K562 (cell line): ENCODE results near the gene TJP3. TPM values are rescaled to one million over a fixed set of nuclear protein-coding genes. Genes with fewer than 3 reads are reported as not detected.

Experiments used
- ASH1L ChIP-seq: fragments of 450-650 bp; IDR thresholded peaks from 2 replicates; pipeline ENCODE4 v1.6.1; 2018; ENCODE audit warnings: borderline replicate concordance, mild to moderate bottlenecking, low read depth; ENCODE audit not compliant: partially characterized antibody
- CBX5 ChIP-seq: IDR thresholded peaks from 2 replicates; pipeline ENCODE4 v1.6.1; 2014; ENCODE audit warnings: low read depth, borderline replicate concordance
- CCNT2 ChIP-seq: IDR thresholded peaks from 2 replicates; pipeline ENCODE4 v1.6.1; 2011; ENCODE audit warnings: borderline replicate concordance, low read depth, mild to moderate bottlenecking, moderate library complexity, mixed read lengths, low read length; ENCODE audit not compliant: insufficient read length; ENCODE audit errors: extremely low read depth
- NFXL1 ChIP-seq: fragments of 450-650 bp; formaldehyde crosslinking; IDR thresholded peaks from 2 replicates; pipeline ENCODE4 v1.4.0; 2021; ENCODE audit warnings: mild to moderate bottlenecking
- NR2C2 ChIP-seq, 2 experiments: fragments of 200-800 bp in 1 of 2; sonication (Bioruptor generic) in 1 of 2; sonication (generic) in 1 of 2; formaldehyde crosslinking in 1 of 2; IDR thresholded peaks; 2 replicates each; pipeline versions ENCODE4 v1.6.1 to v1.8.0; 2016 to 2022; ENCODE audit warnings: mild to moderate bottlenecking in 1 of 2, missing compliant biosample characterization in 1 of 2, missing genetic modification characterization in 1 of 2, missing genetic modification reagents in 1 of 2
- PHF21A ChIP-seq: fragments of 450-650 bp; IDR thresholded peaks from 2 replicates; pipeline ENCODE4 v1.6.1; 2017; ENCODE audit warnings: low read depth, borderline replicate concordance
- SMARCA4 ChIP-seq: fragments of 450-650 bp; IDR thresholded peaks from 2 replicates; pipeline ENCODE4 v1.6.1; 2016
- ZFPM2 ChIP-seq: fragments of 250-450 bp; sonication (Bioruptor Pico); IDR thresholded peaks from 2 replicates; pipeline ENCODE4 v1.5.1; 2022; ENCODE audit warnings: mild to moderate bottlenecking
- ZNF232 ChIP-seq: sonication (generic); formaldehyde crosslinking; IDR thresholded peaks from 2 replicates; pipeline ENCODE4 v1.8.0; 2022; ENCODE audit warnings: mild to moderate bottlenecking, missing genetic modification reagents
- ZNF282 ChIP-seq: sonication (generic); formaldehyde crosslinking; IDR thresholded peaks from 2 replicates; pipeline ENCODE4 v1.8.1; 2023; ENCODE audit warnings: missing genetic modification reagents
- ZNF324 ChIP-seq: fragments of 250-450 bp; sonication (Bioruptor Pico); IDR thresholded peaks from 2 replicates; pipeline ENCODE4 v1.4.0; 2020; ENCODE audit warnings: mild to moderate bottlenecking
- ZNF766 ChIP-seq: fragments of 200-800 bp; sonication (Bioruptor generic); conservative IDR thresholded peaks from 2 replicates; pipeline ENCODE4 v1.6.1; 2016; ENCODE audit warnings: missing genetic modification characterization, missing compliant biosample characterization
- polyA plus RNA-seq, 8 experiments: library from polyadenylated mRNA; depleted of rRNA in 4 of 8; stranded (reverse) in 5 of 8; unstranded in 3 of 8; fragments of >200 nt; fragmentation: Nextera tagmentation in 2 of 8; fragmentation: Illumina TruSeq in 1 of 8; extraction: Ambion mirVana in 2 of 8; extraction: Trizol in 1 of 8; gene quantifications; 2 replicates each; pipeline versions ENCODE4 v1.2.1 to v1.2.3, GENCODE V29; 2011 to 2014; ENCODE audit warnings: inconsistent platforms in 1 of 8, missing spikeins in 1 of 8
- total RNA-seq, 7 experiments: library from RNA; depleted of rRNA in 6 of 7; stranded (reverse); fragments of >200 nt in 6 of 7; fragmentation: Illumina TruSeq in 2 of 7; extraction: Trizol in 2 of 7; gene quantifications; 2 replicates each; pipeline versions ENCODE4 v1.2.1 to v1.2.3, GENCODE V29; 2011 to 2021; ENCODE audit warnings: low replicate concordance in 1 of 7
- TF ChIP-seq, protein P1 (sequence below): sonication (generic); formaldehyde crosslinking; IDR thresholded peaks from 2 replicates; pipeline ENCODE4 v1.8.0; 2022; ENCODE audit warnings: mild to moderate bottlenecking, missing genetic modification reagents, borderline replicate concordance
- TF ChIP-seq, protein P2 (sequence below): fragments of 450-650 bp; conservative IDR thresholded peaks from 2 replicates; pipeline ENCODE4 v1.6.1; 2016; ENCODE audit warnings: missing genetic modification characterization, low read depth, mild to moderate bottlenecking, control low read depth, missing compliant biosample characterization
- TF ChIP-seq, protein P3 (sequence below): IDR thresholded peaks from 3 replicates; pipeline ENCODE4 v1.6.1; 2011; ENCODE audit warnings: borderline replicate concordance, mild to moderate bottlenecking; ENCODE audit not compliant: insufficient read length, insufficient read depth
- TF ChIP-seq, protein P4 (sequence below): sonication (generic); formaldehyde crosslinking; IDR thresholded peaks from 2 replicates; pipeline ENCODE4 v1.8.0; 2022; ENCODE audit warnings: missing genetic modification reagents, mild to moderate bottlenecking, borderline replicate concordance
- TF ChIP-seq, protein P5 (sequence below): fragments of 150-350 bp; conservative IDR thresholded peaks from 2 replicates; pipeline ENCODE4 v1.6.1; 2014; ENCODE audit warnings: low read length

The TJP3 gene
- total and polyA plus RNA-seq, 9 of the 15 experiments (the other 6 are each of a cell fraction or from before 2014, with no cell fraction given): 0.11 to 2.4 (median 0.57) TPM; not detected in 1

DNA sequence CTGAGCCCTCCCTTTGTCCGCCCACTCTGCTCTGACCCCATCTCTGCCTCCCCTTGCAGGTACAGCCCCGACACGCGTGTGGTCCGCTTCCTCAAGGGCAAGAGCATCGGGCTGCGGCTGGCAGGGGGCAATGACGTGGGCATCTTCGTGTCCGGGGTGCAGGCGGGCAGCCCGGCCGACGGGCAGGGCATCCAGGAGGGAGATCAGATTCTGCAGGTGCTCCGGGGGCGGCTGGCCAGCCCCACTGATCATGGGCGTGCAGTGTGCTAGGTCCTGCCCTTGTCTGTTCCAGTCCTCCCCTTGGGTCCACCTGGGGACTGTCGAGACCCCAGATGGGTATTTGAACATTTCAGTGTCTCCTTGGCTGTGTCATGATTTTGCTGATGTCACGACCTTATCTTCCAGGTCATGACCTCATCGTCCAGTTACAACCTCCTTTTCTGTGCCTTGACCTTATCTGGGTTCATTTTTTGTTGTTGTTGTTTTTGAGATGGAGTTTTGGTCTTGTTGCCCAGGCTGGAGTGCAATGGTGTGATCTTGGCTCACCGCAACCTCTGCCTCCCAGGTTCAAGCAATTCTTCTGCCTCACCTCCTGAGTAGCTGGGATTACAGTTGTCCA is 28.0 kb downstream of the TJP3 start (continued):
- TF ChIP-seq, protein P1, sequence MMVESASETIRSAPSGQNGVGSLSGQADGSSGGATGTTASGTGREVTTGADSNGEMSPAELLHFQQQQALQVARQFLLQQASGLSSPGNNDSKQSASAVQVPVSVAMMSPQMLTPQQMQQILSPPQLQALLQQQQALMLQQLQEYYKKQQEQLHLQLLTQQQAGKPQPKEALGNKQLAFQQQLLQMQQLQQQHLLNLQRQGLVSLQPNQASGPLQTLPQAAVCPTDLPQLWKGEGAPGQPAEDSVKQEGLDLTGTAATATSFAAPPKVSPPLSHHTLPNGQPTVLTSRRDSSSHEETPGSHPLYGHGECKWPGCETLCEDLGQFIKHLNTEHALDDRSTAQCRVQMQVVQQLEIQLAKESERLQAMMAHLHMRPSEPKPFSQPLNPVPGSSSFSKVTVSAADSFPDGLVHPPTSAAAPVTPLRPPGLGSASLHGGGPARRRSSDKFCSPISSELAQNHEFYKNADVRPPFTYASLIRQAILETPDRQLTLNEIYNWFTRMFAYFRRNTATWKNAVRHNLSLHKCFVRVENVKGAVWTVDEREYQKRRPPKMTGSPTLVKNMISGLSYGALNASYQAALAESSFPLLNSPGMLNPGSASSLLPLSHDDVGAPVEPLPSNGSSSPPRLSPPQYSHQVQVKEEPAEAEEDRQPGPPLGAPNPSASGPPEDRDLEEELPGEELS: no peak
- no peak for TF ChIP-seq CBX5
- TF ChIP-seq PHF21A: no peak
- TF ChIP-seq, protein P2, sequence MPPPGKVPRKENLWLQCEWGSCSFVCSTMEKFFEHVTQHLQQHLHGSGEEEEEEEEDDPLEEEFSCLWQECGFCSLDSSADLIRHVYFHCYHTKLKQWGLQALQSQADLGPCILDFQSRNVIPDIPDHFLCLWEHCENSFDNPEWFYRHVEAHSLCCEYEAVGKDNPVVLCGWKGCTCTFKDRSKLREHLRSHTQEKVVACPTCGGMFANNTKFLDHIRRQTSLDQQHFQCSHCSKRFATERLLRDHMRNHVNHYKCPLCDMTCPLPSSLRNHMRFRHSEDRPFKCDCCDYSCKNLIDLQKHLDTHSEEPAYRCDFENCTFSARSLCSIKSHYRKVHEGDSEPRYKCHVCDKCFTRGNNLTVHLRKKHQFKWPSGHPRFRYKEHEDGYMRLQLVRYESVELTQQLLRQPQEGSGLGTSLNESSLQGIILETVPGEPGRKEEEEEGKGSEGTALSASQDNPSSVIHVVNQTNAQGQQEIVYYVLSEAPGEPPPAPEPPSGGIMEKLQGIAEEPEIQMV (tag): no peak
- no peak for TF ChIP-seq ASH1L
- 0 out of 2 replicates have a peak, but pooled peaks have one; percentile 41 for TF ChIP-seq SMARCA4
- TF ChIP-seq NR2C2 (CRISPR knock-in tag; IDR thresholded peaks at IDR 0.05): no peak
- TF ChIP-seq NR2C2 (tag; IDR thresholded peaks at IDR 0.05): peak; percentile 66; the same call in 1 of the 2 replicates
- TF ChIP-seq, protein P3, sequence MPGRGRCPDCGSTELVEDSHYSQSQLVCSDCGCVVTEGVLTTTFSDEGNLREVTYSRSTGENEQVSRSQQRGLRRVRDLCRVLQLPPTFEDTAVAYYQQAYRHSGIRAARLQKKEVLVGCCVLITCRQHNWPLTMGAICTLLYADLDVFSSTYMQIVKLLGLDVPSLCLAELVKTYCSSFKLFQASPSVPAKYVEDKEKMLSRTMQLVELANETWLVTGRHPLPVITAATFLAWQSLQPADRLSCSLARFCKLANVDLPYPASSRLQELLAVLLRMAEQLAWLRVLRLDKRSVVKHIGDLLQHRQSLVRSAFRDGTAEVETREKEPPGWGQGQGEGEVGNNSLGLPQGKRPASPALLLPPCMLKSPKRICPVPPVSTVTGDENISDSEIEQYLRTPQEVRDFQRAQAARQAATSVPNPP: no peak
- TF ChIP-seq, protein P4, sequence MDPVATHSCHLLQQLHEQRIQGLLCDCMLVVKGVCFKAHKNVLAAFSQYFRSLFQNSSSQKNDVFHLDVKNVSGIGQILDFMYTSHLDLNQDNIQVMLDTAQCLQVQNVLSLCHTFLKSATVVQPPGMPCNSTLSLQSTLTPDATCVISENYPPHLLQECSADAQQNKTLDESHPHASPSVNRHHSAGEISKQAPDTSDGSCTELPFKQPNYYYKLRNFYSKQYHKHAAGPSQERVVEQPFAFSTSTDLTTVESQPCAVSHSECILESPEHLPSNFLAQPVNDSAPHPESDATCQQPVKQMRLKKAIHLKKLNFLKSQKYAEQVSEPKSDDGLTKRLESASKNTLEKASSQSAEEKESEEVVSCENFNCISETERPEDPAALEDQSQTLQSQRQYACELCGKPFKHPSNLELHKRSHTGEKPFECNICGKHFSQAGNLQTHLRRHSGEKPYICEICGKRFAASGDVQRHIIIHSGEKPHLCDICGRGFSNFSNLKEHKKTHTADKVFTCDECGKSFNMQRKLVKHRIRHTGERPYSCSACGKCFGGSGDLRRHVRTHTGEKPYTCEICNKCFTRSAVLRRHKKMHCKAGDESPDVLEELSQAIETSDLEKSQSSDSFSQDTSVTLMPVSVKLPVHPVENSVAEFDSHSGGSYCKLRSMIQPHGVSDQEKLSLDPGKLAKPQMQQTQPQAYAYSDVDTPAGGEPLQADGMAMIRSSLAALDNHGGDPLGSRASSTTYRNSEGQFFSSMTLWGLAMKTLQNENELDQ: no peak
- no peak for TF ChIP-seq ZNF232 (CRISPR knock-in tag)
- TF ChIP-seq ZNF766 (CRISPR knock-in tag): no peak
- TF ChIP-seq CCNT2: no peak
- TF ChIP-seq NFXL1 (CRISPR knock-in tag): no peak
- no peak for TF ChIP-seq ZFPM2
- TF ChIP-seq ZNF324: no peak
- no peak for TF ChIP-seq ZNF282 (CRISPR knock-in tag)
- TF ChIP-seq, protein P5, sequence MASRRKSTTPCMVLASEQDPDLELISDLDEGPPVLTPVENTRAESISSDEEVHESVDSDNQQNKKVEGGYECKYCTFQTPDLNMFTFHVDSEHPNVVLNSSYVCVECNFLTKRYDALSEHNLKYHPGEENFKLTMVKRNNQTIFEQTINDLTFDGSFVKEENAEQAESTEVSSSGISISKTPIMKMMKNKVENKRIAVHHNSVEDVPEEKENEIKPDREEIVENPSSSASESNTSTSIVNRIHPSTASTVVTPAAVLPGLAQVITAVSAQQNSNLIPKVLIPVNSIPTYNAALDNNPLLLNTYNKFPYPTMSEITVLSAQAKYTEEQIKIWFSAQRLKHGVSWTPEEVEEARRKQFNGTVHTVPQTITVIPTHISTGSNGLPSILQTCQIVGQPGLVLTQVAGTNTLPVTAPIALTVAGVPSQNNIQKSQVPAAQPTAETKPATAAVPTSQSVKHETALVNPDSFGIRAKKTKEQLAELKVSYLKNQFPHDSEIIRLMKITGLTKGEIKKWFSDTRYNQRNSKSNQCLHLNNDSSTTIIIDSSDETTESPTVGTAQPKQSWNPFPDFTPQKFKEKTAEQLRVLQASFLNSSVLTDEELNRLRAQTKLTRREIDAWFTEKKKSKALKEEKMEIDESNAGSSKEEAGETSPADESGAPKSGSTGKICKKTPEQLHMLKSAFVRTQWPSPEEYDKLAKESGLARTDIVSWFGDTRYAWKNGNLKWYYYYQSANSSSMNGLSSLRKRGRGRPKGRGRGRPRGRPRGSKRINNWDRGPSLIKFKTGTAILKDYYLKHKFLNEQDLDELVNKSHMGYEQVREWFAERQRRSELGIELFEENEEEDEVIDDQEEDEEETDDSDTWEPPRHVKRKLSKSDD: no peak
